Pulmonary artery endothelial cell (primary cell): ENCODE results near the gene WIZ. TPM values are rescaled to one million over a fixed set of nuclear protein-coding genes. Genes with fewer than 3 reads are reported as not detected.
A peak's percentile ranks its signal among the peaks of the same experiment; 100 is the strongest.

Experiments
- DNase-seq: peaks from one replicate; pipeline ENCODE4 v3.0.0-alpha.2; 2011; ENCODE audit warnings: low read depth, low spot score
- total RNA-seq: library from RNA; depleted of rRNA; stranded (reverse); fragments of >200 nt; gene quantifications from 2 replicates; pipeline ENCODE4 v1.2.3, GENCODE V29; 2014

WIZ gene
- total RNA-seq, 1 donor from 2014 or later: 8.5 TPM

- peak; percentile 94 for DNase-seq
Measured at GRCh38 chr19:15379083-15379998, 70.4 kb downstream of the WIZ start, which contains the start of gene AKAP8. Gene AKAP8 (minus strand): TSS chr19:15379787. CDS start chr19:15379731, 56 bp downstream.

GRCh38 chr19:15378534-15379082 is 71.1 kb downstream of the WIZ start:
- DNase-seq: no peak

- DNase-seq: no peak
Measured at GRCh38 chr19:15374796-15375440, 74.8 kb downstream of the WIZ start.

GRCh38 chr19:15374105-15374651 is 75.6 kb downstream of the WIZ start:
- no peak for DNase-seq

GRCh38 chr19:15373644-15374043 is 76.1 kb downstream of the WIZ start:
- no peak for DNase-seq

- DNase-seq: no peak
Measured at GRCh38 chr19:15372891-15373301, 76.9 kb downstream of the WIZ start.

- DNase-seq: no peak
Measured at GRCh38 chr19:15372470-15372869, 77.3 kb downstream of the WIZ start.

- DNase-seq: no peak
Measured at GRCh38 chr19:15371786-15372380, 77.9 kb downstream of the WIZ start.

GRCh38 chr19:15371119-15371518 is 78.6 kb downstream of the WIZ start:
- no peak for DNase-seq

Other genes with a start within 250 kb of the WIZ start
- gene NOTCH3, start 249.0 kb downstream of the WIZ start, total RNA-seq: 0.95 and 1.1 TPM in 2 replicates
- gene EPHX3, start 217.5 kb downstream of the WIZ start, total RNA-seq: 0.07 TPM in 1 of 2 replicates, not detected in the other
- gene BRD4, start 117.4 kb downstream of the WIZ start, total RNA-seq: 10.0 and 12.3 TPM in 2 replicates
- 18.4 and 19.4 TPM in 2 replicates for gene AKAP8, start 70.2 kb downstream of the WIZ start, total RNA-seq
- gene AKAP8L, start 31.0 kb downstream of the WIZ start, total RNA-seq: 53.5 and 62.0 TPM in 2 replicates
- 0.60 and 0.79 TPM in 2 replicates for gene RASAL3, start 14.6 kb upstream of the WIZ start, total RNA-seq
- gene PGLYRP2, start 29.5 kb upstream of the WIZ start, total RNA-seq: 0.04 TPM in 1 of 2 replicates, not detected in the other
- not detected in 2 replicates for gene CYP4F22, start 58.6 kb upstream of the WIZ start, total RNA-seq
- gene CYP4F8, start 165.3 kb upstream of the WIZ start, total RNA-seq: not detected in 2 replicates
- gene CYP4F3, start 190.9 kb upstream of the WIZ start, total RNA-seq: 0.04 and 0.07 TPM in 2 replicates
- not detected in 2 replicates for gene CYP4F12, start 223.1 kb upstream of the WIZ start, total RNA-seq